Stomach smooth muscle (tissue), 2 donors: ENCODE measurements around the gene AMIGO2.

Experiments used
- H3K27ac ChIP-seq: one replicate; pipeline ENCODE4 v1.7.0; 2013; ENCODE audit warnings: mild to moderate bottlenecking, low read length, inconsistent platforms
- H3K27me3 ChIP-seq, 2 donors: one replicate each; pipeline ENCODE4 v1.7.0; 2013; ENCODE audit warnings: low read length in 2 of 2; ENCODE audit not compliant: insufficient read depth in 2 of 2, control insufficient read depth in 1 of 2
- H3K36me3 ChIP-seq, 2 donors: one replicate each; pipeline ENCODE4 v1.7.0; 2013; ENCODE audit warnings: low read length in 2 of 2; ENCODE audit not compliant: control insufficient read depth in 2 of 2, insufficient read depth in 2 of 2
- H3K4me1 ChIP-seq: one replicate; pipeline ENCODE4 v1.7.0; 2013; ENCODE audit warnings: low read length; ENCODE audit not compliant: control insufficient read depth, insufficient read depth
- H3K4me3 ChIP-seq, 2 donors: one replicate each; pipeline ENCODE4 v1.7.0; 2013; ENCODE audit warnings: low read length in 2 of 2
- H3K9ac ChIP-seq, 2 donors: one replicate each; pipeline ENCODE4 v1.7.0; 2013; ENCODE audit warnings: low read length in 2 of 2, mild to moderate bottlenecking in 1 of 2
- H3K9me3 ChIP-seq, 2 donors: one replicate each; pipeline ENCODE4 v1.7.0; 2013; ENCODE audit warnings: low read length in 2 of 2; ENCODE audit not compliant: control insufficient read depth in 2 of 2
- donor health status: healthy.
- donor health status: Pancreatic carcinoma.

AMIGO2 gene

DNA sequence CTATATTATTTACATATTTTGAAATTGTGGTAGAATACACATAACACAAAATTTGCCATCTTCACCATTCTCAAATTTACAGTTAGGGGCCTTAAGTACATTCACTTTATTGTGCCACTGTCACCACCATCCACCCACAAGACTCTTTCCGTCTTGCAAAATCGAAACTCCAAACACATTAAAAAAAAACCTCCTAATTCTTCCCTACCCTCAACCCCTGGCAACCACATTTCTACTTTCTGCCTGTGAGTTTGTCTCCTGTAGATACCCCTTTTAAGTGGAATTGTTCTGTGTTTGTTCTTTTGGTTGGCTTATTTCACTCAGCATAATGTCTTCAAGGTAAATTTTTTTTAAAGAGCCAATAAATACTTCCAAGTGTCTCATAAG lies 31.6 kb upstream of the AMIGO2 start:
- H3K27me3 ChIP-seq = no peaks in the 10 kb centered on the region
- H3K9me3 ChIP-seq = no peaks in the 10 kb centered on the region
- H3K36me3 ChIP-seq = peaks cover 0 to 4% of the 10 kb centered on the region in 2 donors
- no peaks in the 10 kb centered on the region for H3K4me1 ChIP-seq
- no peak overlapping the region for H3K9ac ChIP-seq
- no peak overlapping the region for H3K27ac ChIP-seq
- no peak overlapping the region for H3K4me3 ChIP-seq

DNA sequence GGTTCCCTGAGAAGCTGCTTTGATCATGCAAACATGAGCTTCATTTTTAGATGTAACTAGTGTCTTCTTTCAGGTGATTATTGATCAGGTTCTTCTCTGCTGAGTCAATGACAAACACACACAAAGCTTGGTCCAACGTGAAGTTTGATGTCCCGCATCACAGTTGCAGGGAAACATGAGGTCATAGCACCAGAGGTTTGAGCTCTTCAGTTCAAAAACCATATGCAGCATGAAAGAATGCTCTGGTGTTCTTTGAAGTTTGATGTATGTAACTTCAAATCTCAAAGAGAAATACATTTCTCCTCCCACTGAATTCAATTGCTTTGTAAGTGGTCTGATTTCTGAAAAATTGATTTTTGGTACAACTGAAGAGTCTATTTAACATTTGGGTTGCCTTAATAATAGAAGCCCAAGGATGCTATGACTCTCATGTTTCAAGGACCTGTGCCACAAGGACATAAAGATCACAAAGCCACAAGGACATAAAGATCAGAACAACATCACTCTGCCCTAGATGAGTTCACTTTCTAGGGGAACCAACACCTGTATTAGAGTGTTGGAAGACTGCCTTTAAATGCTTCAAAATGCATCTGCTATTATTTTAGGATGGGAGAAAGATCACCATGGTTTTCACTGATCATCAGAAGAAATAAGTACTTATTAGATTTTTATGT lies 31.1 kb upstream of the AMIGO2 start:
- no peak overlapping the region for H3K27ac ChIP-seq
- H3K4me3 ChIP-seq = no peak overlapping the region
- H3K4me1 ChIP-seq = no peaks in the 10 kb centered on the region
- H3K36me3 ChIP-seq = peaks cover 0 to 4% of the 10 kb centered on the region in 2 donors
- no peaks in the 10 kb centered on the region for H3K27me3 ChIP-seq
- H3K9me3 ChIP-seq = no peaks in the 10 kb centered on the region
- no peak overlapping the region for H3K9ac ChIP-seq

DNA sequence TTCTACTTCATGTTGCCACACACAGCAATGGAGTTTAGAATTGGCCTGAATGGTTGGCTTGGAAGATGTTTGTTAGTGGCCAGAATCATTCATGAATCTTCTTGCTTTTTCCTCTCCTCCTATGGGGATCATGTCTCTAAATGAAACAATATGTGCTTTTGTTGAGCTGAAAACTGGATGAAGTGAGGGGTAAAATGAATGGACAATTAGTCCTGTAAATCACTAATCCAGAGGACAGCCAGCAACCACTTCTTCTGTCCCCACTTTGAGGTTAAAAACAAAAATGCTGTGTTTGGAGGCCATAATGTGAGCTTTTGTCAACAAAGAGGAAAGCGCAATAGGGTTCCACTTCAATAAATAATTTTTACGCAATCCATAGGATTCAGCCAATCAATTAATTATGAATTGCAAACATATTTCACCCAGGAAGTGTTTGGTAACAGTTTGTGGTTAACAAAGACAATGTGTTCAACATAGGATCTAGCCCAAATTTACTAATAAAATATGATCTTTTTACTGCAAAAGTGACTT lies 30.3 kb upstream of the AMIGO2 start:
- no peak overlapping the region for H3K9ac ChIP-seq
- H3K27ac ChIP-seq = no peak overlapping the region
- H3K4me3 ChIP-seq = no peak overlapping the region
- no peaks in the 10 kb centered on the region for H3K27me3 ChIP-seq
- H3K36me3 ChIP-seq = peaks cover 0 to 4% of the 10 kb centered on the region in 2 donors
- H3K4me1 ChIP-seq = no peaks in the 10 kb centered on the region
- no peaks in the 10 kb centered on the region for H3K9me3 ChIP-seq

DNA sequence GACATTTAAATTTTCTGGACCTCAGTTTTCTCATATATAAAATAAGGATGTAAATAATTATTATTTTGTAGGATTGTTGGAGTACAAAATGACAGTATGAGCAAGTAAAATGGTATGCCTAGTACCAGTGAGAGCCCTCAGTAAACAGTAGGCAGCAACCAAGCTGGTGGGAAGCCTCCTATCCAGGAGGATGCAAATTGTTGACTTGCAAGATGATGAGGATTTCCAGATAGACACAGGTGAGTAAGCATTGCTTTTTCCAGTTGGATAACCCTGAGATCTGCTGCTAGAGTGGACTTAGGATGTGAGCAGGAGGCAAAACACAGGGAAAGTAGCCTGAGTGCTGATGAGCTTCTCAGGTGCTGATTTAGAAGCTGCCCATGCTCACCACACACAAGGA lies 28.2 kb upstream of the AMIGO2 start:
- Histone ChIP-seq H3K9ac (no peak overlapping the region), H3K9me3 (no peaks in the 10 kb centered on the region), H3K4me1 (no peaks in the 10 kb centered on the region), H3K4me3 (no peak overlapping the region), H3K27me3 (no peaks in the 10 kb centered on the region), H3K36me3 (peaks cover 0 to 4% of the 10 kb centered on the region in 2 donors), H3K27ac (no peak overlapping the region)

DNA sequence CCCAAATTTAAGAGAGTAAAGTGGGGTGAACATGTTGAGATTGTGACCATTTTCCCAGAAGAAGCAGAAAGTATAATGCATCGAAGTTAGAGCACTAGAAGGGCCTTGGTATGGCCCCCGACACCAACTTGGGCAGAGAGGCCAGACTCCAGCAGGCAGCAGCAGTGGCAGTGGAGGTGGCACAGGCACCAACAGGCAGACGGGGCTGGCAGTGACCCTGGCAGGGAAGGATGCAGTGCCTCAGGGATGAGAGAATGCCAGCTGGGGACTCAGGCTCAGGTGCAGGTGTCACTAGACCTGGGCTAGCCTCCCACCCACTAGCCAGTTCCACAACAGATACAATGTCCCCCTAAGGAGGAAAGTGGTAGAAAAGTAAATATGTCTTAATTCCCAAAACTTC lies 27.7 kb upstream of the AMIGO2 start:
- Histone ChIP-seq H3K27ac (no peak overlapping the region), H3K9ac (no peak overlapping the region), H3K27me3 (no peaks in the 10 kb centered on the region), H3K4me1 (no peaks in the 10 kb centered on the region), H3K9me3 (no peaks in the 10 kb centered on the region), H3K36me3 (peaks cover 0 to 4% of the 10 kb centered on the region in 2 donors), H3K4me3 (no peak overlapping the region)

DNA sequence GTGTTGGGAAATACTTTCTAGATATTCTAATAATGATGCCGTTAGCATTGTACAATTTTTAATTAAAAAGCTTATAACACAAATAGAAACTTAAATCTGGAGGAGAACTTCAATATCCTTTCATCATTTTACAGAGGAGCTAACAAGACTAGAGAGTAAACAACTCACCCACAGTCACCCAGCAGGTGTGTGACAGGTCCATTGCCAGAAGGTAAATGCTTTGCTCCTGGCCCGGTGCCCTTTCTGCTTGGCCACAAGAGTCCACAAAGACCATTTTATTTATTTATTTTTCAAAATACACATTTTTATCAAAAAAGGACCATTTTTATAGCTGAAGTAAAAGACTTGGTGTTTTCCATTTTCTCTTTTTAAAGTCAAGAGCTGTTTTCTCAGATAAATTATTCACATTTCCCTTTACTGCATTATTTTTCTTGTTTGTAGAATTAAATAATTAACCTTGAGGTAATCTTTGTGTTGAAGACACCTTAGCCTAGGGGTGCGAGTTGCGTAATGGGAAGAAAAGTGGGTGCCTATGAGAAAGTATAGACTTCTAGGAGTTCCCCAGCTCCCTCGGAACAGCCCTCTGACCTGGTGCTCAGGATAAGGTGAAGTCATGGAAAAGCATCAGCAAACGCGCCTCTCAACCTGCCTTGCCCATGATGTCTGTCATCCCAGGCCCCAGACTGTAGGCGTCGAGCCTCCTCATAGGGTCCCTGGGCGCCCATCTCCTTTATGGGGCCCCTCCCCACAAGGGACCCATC lies 26.3 kb upstream of the AMIGO2 start:
- Histone ChIP-seq H3K4me1 (no peaks in the 10 kb centered on the region), H3K27ac (no peak overlapping the region), H3K4me3 (no peak overlapping the region), H3K9me3 (no peaks in the 10 kb centered on the region), H3K9ac (no peak overlapping the region), H3K27me3 (no peaks in the 10 kb centered on the region), H3K36me3 (peaks cover 0 to 4% of the 10 kb centered on the region in 2 donors)

DNA sequence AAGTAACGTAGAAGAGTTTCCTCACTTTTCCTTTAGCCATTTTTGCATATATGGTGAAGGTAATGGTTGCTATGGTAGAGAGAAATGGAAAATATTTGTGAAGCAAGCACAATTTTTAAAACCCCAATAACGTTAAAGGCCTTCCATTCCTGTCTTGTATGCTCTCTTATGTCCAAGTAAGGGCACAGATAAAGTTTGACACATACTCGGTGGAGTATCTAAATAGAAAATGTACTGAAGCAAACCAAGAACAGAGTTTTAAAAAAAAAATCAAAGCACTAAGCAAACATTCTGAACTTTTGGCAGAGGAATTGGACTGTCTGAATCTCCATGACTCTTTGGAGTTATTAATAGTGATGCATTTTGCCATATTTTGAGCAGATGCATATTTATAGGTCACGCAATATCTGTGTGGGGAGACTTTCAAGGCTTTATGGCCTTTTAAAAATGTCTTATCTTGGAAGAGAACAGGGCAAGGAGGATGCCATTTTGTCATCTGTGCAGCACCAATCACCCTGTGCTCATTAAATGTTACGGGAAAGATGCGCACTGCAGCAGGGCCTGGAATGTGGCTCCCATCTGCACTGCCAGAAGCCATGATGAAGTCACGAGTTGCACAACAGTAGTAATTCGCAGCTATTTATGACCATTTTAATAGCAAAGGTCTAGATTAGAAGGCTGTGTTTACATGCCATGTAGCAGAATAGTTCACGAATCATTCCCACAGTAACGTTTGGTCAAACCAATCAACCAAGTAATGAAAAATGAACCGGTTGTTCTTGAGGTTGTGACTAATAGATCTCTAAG lies 23.3 kb upstream of the AMIGO2 start:
- Histone ChIP-seq H3K4me1 (no peaks in the 10 kb centered on the region), H3K36me3 (peaks cover 0 to 1% of the 10 kb centered on the region in 2 donors), H3K4me3 (no peak overlapping the region), H3K9me3 (no peaks in the 10 kb centered on the region), H3K27ac (no peak overlapping the region), H3K9ac (no peak overlapping the region), H3K27me3 (no peaks in the 10 kb centered on the region)

DNA sequence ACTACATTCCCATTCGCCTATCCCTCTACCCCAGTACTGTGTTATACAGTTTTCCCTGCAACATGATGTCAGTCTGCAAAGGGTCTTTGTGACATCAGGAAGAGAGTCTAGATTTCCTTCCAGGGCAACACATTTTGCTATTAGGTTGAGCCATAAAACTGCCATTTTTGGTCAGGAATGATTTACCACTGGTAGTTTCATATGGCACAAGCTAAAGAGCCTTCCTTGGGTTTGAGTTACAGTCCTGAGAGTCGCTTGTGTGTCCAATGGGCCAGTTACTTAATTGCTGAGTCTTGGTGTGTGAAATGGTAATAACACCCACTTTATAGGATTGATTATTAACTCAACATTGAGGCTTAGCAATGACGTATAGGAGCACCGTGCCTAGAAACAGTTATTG lies 22.6 kb upstream of the AMIGO2 start:
- no peaks in the 10 kb centered on the region for H3K4me1 ChIP-seq
- no peak overlapping the region for H3K4me3 ChIP-seq
- no peak overlapping the region for H3K9ac ChIP-seq
- H3K36me3 ChIP-seq = no peaks in the 10 kb centered on the region
- H3K27ac ChIP-seq = no peak overlapping the region
- no peaks in the 10 kb centered on the region for H3K9me3 ChIP-seq
- H3K27me3 ChIP-seq = no peaks in the 10 kb centered on the region

DNA sequence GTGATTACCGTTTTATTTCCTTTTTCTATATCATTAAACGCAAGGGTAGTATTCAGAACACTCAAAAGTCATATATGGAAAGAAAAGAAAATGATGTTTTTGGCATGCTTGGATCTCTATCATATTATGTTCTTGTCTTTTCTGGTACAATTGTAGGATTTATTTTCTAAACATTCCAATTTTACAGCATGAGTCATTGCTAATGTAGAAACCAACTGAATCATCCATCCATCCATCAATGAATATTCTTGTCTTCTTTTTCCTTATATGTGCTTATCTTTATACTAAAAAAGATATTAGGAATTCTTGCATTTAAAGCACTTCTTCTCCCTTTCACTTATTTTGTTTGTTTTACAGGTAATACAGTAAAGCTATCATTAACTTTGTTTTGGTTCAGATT lies 20.4 kb upstream of the AMIGO2 start:
- H3K27me3 ChIP-seq = no peaks in the 10 kb centered on the region
- H3K9ac ChIP-seq = no peak overlapping the region
- H3K9me3 ChIP-seq = no peaks in the 10 kb centered on the region
- H3K36me3 ChIP-seq = no peaks in the 10 kb centered on the region
- no peak overlapping the region for H3K4me3 ChIP-seq
- no peak overlapping the region for H3K27ac ChIP-seq
- no peaks in the 10 kb centered on the region for H3K4me1 ChIP-seq

DNA sequence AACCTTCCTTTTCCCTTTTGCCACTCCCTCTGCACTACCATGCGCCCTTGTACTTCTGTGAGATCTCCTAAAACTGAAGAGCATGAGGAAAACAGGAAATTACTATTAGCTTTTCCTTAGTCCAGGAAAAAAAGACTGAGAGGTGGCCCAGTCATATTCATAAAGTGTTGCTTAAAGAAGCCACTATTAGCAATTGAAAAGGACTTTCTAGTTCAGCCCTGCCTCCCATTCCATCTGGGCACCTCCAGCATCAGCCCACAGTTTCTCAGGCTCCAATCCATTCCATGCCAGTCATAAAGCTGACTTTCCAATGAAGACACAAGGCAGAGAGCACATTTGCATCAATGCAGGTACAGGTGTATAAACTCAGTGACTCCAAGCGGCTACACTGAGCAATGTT lies 19.9 kb upstream of the AMIGO2 start:
- Histone ChIP-seq H3K4me3 (no peak overlapping the region), H3K27me3 (no peaks in the 10 kb centered on the region), H3K27ac (no peak overlapping the region), H3K9ac (no peak overlapping the region), H3K9me3 (no peaks in the 10 kb centered on the region), H3K4me1 (no peaks in the 10 kb centered on the region), H3K36me3 (no peaks in the 10 kb centered on the region)
